GM18508 (cell line): Measurements from ENCODE around the gene CT45A8.
"Not testable (repeated sequence)": the region's sequence is repeated elsewhere in the genome, so short reads cannot be mapped to it uniquely, and the experiment has no call there.

Experiments used
- ATAC-seq: cut with Tn5 transposase; IDR thresholded peaks from one replicate; pipeline ENCODE4 v1.9.1; 2021; ENCODE audit warnings: moderate number of reproducible peaks; ENCODE audit not compliant: insufficient read depth, unreplicated experiment

Gene CT45A8

DNA sequence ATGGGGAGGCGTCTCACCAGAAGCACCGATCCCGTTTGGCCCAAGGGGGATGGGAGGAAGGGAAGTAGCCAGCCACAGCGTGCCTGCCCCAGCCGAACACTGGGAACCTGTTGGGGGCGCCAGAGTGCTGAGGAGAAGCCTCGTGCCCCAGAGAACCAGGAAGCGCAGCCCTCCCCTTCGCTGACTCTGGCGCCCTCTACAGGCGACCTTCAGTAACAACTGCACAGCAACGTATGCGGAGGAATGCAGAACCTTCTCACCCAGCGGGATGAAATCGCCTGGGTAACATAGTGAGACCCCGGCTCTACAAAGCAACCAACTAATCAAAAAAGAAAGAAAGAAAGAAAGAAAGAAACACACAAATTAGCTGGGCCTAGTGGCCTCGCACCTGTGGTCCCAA lies at the start of gene CT45A8:
Gene CT45A8, minus strand, starts transcription at position 101 of the 400 bp plus-strand sequence. CDS start 3,755 bp downstream, outside the sequence.
- ATAC-seq: not testable (repeated sequence)

- no peak for ATAC-seq
These were observed 39.0 kb upstream of the CT45A8 start, which contains the start of the genes CT45A10 and SAGE1 for GRCh38 chrX:135893294-135893817. Gene CT45A10, minus strand, starts transcription at chrX:135893444. Its CDS starts 8,100 bp downstream, at chrX:135885344. Gene SAGE1, plus strand, starts transcription at chrX:135893716. Its CDS starts 2,527 bp downstream, at chrX:135896243.

DNA sequence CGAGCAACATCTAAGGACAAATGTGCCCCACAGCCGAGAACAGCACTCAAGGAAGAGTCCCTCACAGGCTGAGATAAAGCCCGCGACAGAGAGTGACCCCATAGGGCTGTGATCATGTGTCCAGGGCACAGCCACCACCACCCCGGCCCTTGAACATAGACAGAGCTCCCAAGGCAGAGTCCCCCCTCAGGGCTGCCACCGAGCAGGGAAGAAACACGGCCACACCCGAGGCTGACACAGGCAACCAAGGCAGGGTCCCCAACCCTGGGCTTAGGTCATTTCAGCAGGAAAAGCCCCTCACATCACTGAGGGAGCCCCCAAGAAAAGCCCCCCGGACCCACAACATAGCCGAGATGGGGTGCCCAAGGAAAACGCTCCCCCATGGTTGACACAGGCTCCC lies 38.4 kb upstream of the CT45A8 start:
- no peak for ATAC-seq

- no peak for ATAC-seq
These were observed 35.8 kb upstream of the CT45A8 start for GRCh38 chrX:135890087-135890585.

DNA sequence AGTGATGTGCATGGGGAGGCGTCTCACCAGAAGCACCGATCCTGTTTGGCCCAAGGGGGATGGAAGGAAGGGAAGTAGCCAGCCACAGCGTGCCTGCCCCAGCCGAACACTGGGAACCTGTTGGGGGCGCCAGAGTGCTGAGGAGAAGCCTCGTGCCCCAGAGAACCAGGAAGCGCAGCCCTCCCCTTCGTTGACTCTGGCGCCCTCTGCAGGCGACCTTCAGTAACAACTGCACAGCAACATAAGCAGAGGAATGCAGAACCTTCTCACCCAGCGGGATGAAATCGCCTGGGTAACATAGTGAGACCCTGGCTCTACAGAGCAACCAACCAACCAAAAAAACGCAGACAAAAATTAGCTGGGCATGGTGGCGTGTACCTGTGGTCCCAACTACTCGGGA lies 34.6 kb upstream of the CT45A8 start:
- ATAC-seq: not testable (repeated sequence)

DNA sequence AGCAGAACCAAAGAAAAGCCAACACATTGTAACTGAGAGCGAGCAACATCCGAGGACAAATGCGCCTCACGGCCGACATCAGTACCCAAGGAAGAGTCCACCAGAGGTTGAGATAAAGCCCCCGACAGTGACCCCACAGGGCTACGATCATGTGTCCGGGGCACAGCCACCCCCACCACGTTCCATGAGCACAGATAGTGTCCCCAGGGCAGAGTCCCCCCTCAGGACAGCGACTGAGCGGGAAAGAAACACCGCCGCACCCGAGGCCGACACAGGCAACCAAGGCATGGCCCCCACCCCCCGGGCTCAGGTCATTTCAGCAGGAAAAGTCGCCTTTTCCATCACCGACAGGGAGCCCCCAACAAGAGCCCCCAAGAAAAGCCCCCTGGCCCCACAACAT lies 33.9 kb upstream of the CT45A8 start:
- not testable (repeated sequence) for ATAC-seq

DNA sequence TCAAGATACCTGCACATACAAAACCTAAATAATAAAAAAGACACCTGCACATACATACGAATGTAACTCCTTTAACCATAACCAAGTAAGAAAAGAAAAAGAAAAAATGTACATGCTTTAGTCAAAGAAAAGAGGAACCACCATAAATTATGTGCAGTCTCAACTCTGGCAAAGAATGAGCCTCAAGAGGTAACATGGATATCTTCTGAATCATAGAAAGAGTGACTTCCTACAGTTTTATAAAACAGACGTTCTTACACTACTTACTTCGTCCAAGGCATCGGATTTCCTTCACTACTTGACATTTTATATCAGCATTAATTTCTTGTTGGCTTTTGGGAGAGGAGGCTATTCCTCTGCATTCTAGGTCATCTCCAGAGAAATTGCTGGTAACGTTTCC lies 28.4 kb upstream of the CT45A8 start:
- ATAC-seq: not testable (repeated sequence)

DNA sequence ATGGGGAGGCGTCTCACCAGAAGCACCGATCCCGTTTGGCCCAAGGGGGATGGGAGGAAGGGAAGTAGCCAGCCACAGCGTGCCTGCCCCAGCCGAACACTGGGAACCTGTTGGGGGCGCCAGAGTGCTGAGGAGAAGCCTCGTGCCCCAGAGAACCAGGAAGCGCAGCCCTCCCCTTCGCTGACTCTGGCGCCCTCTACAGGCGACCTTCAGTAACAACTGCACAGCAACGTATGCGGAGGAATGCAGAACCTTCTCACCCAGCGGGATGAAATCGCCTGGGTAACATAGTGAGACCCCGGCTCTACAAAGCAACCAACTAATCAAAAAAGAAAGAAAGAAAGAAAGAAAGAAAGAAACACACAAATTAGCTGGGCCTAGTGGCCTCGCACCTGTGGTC lies 17.4 kb upstream of the CT45A8 start, which contains the start of gene CT45A9:
Gene CT45A9, minus strand, starts transcription at position 101 of the 400 bp plus-strand sequence. CDS start 3,751 bp downstream, outside the sequence.
- not testable (repeated sequence) for ATAC-seq

DNA sequence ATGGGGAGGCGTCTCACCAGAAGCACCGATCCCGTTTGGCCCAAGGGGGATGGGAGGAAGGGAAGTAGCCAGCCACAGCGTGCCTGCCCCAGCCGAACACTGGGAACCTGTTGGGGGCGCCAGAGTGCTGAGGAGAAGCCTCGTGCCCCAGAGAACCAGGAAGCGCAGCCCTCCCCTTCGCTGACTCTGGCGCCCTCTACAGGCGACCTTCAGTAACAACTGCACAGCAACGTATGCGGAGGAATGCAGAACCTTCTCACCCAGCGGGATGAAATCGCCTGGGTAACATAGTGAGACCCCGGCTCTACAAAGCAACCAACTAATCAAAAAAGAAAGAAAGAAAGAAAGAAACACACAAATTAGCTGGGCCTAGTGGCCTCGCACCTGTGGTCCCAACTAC lies 17.2 kb downstream of the CT45A8 start, which contains the start of gene CT45A7:
Gene CT45A7, minus strand, starts transcription at position 101 of the 400 bp plus-strand sequence. CDS start 3,747 bp downstream, outside the sequence.
- not testable (repeated sequence) for ATAC-seq

DNA sequence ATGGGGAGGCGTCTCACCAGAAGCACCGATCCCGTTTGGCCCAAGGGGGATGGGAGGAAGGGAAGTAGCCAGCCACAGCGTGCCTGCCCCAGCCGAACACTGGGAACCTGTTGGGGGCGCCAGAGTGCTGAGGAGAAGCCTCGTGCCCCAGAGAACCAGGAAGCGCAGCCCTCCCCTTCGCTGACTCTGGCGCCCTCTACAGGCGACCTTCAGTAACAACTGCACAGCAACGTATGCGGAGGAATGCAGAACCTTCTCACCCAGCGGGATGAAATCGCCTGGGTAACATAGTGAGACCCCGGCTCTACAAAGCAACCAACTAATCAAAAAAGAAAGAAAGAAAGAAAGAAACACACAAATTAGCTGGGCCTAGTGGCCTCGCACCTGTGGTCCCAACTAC lies 34.4 kb downstream of the CT45A8 start, which contains the start of gene CT45A2:
Gene CT45A2, minus strand, starts transcription at position 101 of the 400 bp plus-strand sequence. CDS start 3,747 bp downstream, outside the sequence.
- not testable (repeated sequence) for ATAC-seq

DNA sequence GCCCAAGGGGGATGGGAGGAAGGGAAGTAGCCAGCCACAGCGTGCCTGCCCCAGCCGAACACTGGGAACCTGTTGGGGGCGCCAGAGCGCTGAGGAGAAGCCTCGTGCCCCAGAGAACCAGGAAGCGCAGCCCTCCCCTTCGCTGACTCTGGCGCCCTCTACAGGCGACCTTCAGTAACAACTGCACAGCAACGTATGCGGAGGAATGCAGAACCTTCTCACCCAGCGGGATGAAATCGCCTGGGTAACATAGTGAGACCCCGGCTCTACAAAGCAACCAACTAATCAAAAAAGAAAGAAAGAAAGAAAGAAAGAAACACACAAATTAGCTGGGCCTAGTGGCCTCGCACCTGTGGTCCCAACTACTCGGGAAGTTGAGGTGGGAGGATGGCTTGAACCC lies 51.7 kb downstream of the CT45A8 start, which contains the start of gene CT45A6:
Gene CT45A6, minus strand, starts transcription at position 101 of the 400 bp plus-strand sequence. CDS start 3,794 bp downstream, outside the sequence.
- not testable (repeated sequence) for ATAC-seq
